GM19035 (cell line): ENCODE measurements around the gene IGFBP5.

Source experiments
- ATAC-seq: cut with Tn5 transposase; IDR thresholded peaks from one replicate; pipeline ENCODE4 v1.9.1; 2021; ENCODE audit not compliant: unreplicated experiment

Gene IGFBP5

DNA sequence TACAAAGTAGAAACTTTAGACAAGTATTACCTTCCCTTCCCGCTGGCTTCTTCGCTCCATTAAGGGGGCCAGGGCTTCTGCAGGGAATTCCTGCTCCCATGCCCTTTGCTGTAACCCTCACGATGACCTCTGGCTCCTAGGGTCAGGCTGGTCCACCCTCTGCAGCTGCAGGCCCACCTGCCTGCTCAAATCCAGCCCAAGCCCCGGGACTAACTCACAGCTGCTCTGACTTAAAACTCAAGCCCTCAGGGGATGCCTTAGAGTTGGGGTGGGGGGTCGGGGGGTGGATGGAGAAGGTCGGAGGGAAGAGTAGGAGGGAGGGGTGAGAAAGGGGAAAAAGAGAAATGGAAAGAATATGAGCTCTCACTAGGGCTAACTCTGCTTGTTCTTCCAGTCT lies 4.9 kb downstream of the IGFBP5 start:
- ATAC-seq: no peak

DNA sequence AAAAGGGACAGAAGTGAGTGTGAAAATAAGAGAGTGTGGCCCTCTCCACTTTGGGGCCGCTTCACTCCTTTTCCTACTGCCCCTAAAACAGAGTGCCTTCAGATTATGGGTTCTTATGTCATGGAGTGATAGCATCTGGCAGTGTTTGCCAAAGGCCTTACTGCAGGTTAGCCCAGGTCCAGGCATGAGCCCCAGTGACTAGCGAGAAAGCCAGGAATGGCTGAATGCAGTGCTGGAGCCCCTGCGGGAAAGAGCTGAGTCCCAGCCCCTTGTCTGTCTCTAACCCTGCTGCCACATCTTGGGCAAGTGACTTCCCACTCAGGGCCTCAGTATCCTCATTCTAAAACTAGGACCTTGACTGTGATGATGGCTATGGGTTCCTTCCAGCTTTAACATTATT lies 6.0 kb downstream of the IGFBP5 start:
- ATAC-seq: no peak

- no peak for ATAC-seq
These were observed 6.5 kb downstream of the IGFBP5 start for GRCh38 chr2:216688731-216689340.

- ATAC-seq: no peak
These were observed 7.7 kb downstream of the IGFBP5 start for GRCh38 chr2:216687646-216688045.

DNA sequence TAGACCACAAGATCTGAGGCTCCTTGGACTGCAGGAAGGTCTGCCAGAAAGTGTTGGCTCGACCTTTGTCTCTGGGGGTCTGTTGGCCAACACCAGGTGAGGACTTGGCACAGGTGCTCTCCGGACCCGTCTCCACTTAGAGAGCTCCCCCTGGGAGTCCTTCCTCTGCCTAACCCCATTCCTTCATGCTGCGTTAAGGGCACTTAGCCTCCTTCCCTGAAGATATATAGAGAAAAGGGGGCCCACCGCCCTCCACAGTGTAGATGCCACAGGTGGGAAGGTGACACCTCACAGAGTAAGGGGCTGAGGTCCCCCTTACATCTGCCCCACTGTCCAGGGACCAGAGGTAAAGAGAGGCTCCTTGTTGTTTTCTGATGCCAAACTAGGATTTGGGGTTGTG lies 8.2 kb downstream of the IGFBP5 start:
- ATAC-seq: no peak

DNA sequence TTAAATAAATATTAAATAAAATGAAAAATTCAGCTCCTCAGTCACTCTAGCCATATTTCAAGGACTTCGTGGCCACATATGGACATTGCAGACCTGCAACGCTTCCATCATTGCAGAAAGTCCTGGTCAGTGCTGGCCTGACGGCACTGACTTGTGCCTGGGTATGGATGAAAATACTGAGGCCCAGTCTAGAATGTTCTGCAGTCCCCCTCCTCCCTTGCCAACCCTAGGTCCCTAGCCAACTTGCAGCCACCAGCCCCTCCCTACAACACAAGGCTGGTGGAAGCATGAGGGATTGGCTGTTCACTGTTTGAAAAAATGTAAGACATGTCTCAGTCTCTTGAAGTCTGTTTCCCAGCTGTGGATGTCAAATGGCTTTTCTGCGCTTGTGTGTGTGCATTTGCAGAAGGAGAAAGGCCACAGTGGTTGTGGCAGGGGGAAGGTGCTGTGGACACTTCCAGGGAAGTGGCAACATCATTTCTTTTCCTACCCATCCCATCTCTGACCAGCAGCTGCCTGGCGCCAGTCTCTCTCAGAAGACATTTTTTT lies 9.9 kb downstream of the IGFBP5 start:
- no peak for ATAC-seq

GRCh38 chr2:216683846-216684245 lies 11.5 kb downstream of the IGFBP5 start:
- ATAC-seq: no peak

DNA sequence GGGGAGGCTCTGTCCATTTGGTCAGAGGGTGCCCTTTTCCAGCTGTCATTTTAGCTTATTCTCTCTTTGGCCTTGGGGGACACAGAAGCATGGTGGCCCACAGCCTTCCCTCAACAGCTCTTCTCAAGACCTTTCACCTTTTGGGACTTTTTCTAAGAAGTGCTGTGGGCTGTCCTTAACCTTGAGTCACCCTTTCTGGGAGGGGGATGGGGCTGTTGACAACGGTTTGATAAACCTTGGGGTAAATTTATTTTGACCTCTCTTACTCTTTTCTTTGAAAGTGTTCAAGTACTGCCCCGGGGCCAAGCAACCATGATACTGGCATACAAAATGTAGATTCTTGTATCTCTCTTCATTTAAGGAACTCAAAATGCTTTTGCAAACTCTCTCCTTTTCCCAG lies 13.7 kb downstream of the IGFBP5 start:
- no peak for ATAC-seq

GRCh38 chr2:216680951-216681629 lies 14.3 kb downstream of the IGFBP5 start:
- no peak for ATAC-seq

- ATAC-seq: no peak
These were observed 15.7 kb downstream of the IGFBP5 start for GRCh38 chr2:216679658-216680024.

DNA sequence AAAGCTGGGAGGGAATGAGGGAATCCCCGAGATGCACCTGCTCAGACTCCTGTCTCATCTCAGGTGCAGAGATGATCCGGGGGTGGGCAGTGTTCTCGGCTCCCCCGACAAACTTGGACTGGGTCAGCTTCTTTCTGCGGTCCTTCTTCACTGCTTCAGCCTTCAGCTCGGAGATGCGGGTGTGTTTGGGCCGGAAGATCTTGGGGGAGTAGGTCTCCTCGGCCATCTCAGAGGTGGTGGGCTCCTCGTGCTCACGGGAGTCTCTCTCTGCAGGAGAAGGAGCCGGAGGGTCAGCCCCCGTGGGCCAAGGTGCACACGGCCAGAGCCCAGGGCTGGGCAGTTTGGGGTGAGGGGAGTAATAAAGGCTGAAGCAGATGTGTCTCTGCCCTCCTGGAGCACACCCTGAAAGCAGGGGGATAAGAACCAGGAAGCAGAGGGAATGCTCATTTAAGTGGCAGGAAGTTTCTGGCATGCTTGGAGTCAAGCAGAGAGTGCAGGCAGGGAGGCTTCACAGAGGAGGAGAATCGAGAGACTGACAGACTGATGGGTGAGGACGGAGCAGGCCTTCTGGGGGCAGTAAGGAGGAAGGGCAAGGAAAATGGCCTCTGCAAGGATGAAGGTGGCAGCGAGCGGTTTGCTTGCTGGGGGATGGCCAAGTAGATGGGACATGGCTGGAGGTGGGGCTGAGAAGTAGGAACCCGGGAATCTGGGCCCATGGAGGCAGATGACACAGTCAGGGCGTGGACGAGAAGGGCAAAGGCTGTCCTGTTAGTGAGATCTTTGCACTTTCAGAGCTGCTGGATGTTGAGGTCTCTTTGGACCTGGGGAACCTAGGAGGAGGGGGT lies 16.3 kb downstream of the IGFBP5 start:
- no peak for ATAC-seq

DNA sequence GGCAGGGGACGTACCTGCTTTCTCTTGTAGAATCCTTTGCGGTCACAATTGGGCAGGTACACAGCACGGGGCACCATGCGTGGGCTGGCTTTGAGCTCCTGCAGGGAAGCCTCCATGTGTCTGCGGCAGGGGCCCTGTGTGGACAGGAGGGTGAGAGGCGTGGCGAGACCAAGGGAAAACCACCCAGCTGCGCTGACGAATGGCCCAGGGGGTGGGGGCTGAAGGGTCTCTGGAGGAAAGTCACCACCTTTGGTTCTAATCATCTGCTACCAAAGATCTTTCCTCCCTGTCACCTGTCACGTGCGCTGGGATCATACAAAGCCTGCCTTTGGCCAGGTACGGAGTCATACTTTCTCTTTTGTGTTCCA lies 17.3 kb downstream of the IGFBP5 start:
- no peak for ATAC-seq

GRCh38 chr2:216677439-216678097 lies 17.8 kb downstream of the IGFBP5 start:
- ATAC-seq: no peak

DNA sequence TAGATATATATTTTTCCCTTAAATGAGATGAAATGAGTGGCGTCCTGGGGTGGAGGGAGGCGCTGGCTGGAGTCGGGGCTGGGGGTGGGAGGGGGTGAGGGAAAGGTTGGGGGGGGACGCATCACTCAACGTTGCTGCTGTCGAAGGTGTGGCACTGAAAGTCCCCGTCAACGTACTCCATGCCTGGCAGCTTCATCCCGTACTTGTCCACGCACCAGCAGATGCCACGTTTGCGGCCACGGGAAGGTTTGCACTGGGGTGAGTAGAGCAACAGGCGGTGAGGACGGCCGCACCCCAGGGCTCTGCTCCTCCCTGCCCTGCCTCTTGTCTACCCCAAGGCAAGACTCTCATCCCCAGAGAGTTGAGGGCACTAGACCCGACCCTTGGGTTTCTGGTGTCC lies 18.7 kb downstream of the IGFBP5 start:
- ATAC-seq: no peak

DNA sequence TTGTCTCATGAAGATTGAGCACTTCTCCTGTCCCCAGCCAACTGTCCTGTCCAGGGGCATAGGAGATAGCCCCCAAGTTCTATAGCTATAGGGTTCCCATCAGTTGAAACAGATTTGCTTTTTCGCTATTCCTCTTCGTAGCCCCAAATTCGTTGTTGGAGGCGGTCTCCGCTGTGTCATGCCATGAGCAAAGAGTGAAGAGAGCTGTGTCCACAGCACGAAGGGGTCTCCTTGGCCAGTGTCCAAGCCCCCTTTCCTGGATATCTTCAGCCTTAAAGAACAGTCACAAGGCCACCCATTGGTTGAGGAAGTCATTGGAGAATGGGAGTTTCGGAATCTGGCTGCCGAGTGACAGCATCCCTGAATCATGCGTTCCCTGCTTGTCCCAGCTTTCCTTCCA lies 21.0 kb downstream of the IGFBP5 start:
- no peak for ATAC-seq

GRCh38 chr2:216673609-216674008 lies 21.7 kb downstream of the IGFBP5 start:
- no peak for ATAC-seq

GRCh38 chr2:216673021-216673420 lies 22.3 kb downstream of the IGFBP5 start:
- ATAC-seq: no peak

DNA sequence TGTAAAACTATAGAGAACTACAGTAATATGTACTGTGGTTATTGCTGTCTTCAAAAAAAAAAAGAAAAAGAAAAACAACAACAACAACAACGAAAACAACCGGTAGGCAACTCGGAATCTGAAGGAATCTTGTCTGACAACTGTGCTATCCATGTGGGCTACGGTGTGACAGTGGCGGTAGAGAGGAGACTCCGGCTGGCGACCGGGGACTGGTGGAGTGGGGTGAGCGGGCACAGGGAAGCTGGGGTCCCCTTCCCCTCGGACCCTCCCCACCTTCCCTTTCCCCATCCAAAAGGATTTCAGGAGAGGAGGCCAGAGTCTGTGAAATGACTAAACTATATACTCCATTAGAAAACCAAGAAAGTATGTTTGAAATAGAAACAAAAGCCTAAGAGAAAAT lies 22.9 kb downstream of the IGFBP5 start:
- ATAC-seq: no peak

GRCh38 chr2:216671791-216672343 lies 23.5 kb downstream of the IGFBP5 start:
- ATAC-seq: no peak

DNA sequence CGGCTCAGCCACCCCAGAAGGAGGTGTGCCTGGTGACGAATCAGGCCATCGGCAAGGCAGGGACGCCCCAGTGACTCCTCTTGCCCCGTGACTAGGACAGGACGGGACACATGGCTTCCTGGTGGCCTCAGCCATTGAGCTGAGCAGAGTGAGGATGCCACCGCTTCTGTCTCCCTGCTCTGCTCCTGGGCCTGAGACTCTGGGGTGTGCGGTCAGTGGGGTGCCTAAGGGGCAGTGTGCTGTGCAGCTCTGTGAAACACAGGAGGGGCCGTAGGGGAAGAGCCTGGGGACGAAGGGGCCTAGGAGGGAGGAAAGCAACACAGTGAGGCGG lies 24.3 kb downstream of the IGFBP5 start:
- ATAC-seq: no peak
